GM21619 (cell line): ENCODE data around the gene CITED1.

Experiments used
- ATAC-seq: cut with Tn5 transposase; IDR thresholded peaks from one replicate; pipeline ENCODE4 v1.9.1; 2021; ENCODE audit not compliant: unreplicated experiment

The CITED1 gene

GRCh38 chrX:72309297-72310071 is 3.8 kb upstream of the CITED1 start:
- no peak for ATAC-seq

DNA sequence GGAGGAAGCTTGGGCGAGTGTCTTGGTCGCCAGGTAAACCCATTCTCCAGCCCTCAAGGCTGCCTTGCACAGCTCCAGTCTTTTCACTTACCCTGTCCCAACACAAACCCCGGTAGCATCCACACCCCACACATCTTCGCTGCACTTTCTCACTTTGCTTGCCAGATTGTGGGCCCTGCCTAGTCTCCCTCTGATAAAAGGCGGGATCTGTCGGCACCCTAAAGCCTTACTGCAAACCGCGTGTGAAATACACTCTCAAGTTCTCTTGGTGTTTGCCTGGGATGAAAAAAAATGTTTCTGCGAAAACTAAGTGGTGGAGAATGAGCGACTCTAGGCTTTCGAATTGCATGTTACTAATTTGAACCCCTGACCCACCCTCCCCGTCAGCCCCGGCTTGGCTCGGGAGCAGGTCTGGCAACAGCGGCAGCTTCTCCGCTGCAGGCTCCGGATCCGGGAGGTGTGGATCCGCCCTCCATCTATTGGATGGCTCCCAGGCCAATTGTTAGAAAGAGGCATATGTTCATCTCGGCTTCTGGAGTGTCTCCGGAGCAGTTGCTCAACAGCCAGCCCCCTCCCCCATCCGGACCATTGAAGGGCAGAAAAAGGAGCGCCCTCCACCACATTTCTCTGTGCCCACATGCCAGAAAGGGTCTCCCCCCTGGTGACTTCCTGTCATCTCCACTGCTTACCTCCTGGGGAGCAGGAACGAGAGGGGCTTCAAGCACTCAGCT is 3.0 kb upstream of the CITED1 start:
- ATAC-seq: no peak

DNA sequence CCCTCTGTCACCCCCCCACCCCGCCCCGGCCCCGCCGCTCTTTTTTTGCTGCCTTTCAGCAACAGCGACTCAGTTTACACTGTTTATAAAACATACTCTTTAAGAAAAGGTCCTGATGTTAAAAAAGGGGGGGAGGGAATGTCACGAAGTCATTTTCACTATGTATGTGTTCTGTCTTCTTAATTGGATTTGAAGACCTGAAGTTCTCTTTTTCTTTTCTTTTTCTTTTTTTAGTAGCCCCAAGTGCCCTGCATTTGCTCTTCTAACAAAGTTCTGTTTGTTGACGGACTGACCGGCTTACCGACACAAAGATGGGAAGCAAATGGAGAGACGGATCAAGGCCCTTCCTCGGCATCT is 2.5 kb upstream of the CITED1 start:
- ATAC-seq: no peak

DNA sequence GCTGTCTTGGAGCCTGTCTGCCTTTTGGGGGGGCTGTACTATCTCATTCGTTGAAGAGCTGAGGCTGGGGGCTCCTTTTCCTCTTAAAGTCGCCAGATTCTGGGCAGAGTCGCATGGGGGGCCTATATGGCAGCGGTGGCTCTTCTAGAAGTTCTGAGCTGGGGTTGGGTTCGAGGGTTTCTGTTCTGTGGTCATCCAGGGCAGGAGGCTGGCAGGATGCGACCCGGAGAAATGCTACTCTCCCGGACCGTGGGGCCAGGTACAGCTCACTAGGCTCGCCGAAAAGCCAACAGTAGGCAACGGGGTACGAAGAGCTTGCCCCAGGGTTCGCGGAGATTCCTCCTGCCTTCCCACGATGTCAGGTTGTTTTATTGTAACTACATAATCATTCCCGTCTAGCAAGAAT is 1.9 kb upstream of the CITED1 start:
- ATAC-seq: no peak

GRCh38 chrX:72306851-72307645 is 1.3 kb upstream of the CITED1 start:
- ATAC-seq: peak; percentile 51

DNA sequence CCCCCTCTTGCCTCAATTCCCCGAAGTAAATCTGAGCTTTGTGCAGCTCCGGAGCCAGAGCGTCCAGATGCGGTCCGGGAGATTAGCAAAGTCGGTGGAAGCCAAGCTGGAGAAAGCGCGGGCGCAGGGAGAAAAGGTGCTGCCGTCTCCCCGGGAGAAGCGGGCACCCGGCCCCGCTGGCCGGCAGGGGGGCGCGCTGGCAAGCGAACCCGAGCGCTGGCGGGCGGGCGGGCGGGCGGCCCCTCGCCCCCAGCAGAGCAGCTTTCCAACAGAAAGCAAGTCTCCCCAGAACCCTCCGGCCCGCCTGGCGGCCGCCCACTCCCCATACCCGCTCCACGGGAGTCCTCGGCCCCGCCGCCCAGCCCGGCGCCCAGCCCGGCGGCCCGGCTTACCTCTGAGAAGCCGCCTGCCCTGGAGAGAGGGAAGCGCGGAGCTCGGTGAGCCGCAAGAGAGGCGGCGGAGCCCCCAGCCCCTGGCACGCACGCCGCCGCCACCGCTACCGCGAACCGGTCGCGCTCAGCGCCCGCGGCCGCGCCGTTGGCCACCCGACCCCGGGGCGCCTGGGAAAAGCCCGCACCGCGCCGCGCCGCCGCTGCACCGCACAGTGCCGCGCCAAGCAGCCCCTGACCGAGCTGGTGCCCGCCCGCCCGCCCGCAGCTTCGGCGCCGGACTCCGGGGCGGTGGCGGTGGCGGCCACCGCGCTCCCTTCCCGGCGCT is 529 bp upstream of the CITED1 start:
- no peak for ATAC-seq

DNA sequence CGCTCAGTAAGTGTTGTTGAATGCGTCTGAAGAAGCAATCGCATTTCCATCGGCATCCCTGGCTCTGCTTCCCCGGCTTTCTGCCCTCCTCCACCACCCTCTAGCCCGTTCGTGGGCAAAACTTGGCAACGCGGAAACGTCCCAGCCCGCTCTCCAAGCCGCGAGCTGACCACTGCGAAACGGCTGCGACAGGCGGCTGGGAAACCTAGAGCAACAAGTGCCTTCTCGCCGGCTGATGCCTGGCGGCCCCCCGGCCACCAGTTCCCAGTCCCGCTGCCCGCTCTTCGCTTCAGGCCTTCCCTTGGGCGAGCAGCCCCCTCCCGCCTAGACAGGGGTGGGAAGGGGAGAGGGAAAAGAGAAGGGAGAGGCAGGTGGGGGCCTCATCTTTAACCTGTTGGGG is 837 bp downstream of the CITED1 start:
- no peak for ATAC-seq

DNA sequence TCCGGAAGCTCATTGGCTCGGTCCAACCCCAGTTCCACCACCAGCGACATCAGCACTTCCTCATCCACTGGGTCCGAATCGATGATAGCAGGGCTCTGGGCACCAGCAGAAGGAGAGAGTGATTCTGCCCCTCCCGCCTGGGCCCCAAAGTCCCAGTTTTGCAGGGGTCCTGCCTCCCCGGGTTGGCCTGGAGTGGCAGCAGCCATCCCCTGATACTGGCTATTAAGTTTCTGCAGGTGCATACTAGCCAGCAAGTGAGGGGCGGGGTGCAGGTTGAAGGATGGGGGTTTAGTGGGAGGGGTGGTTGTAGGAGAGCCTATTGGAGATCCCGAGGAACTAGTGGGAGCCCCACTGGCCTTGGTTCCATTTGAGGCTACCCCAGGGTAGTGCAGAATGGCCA is 3.9 kb downstream of the CITED1 start:
- ATAC-seq: no peak

DNA sequence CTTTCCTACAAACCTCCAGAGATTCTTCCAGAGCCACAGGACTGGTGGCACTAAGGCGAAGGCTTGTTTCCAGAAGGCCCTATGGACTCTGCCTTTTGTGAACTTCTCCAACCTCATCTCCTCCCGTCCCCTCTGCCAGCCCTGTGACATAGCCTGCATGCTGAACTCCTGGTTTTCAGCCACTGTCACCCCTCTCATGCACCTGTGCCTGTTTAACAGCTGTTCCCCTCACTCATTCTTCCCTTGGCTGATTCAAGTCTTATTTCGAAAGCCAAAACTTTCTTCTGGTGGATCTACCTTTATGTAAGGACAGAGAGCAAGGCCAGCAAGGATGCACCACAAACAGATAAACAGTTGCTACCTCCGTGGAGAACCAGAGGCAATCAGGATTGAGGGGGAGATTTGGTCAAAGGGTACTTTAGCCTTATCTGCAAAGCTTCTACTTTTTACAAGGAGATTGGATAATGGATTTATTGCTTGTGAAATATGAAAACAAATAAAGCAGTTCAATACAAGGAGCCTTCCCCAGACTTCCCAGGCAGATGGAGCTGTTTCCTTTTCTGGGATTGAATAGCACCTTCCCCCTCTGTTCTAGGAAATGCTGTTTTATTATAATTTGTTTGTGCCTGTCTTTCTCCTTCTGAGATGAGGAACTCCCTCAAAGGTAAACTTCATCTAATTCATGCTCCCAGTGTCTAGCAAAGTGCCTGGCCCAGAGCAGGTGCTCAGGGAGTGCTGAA is 5.7 kb downstream of the CITED1 start:
- no peak for ATAC-seq

DNA sequence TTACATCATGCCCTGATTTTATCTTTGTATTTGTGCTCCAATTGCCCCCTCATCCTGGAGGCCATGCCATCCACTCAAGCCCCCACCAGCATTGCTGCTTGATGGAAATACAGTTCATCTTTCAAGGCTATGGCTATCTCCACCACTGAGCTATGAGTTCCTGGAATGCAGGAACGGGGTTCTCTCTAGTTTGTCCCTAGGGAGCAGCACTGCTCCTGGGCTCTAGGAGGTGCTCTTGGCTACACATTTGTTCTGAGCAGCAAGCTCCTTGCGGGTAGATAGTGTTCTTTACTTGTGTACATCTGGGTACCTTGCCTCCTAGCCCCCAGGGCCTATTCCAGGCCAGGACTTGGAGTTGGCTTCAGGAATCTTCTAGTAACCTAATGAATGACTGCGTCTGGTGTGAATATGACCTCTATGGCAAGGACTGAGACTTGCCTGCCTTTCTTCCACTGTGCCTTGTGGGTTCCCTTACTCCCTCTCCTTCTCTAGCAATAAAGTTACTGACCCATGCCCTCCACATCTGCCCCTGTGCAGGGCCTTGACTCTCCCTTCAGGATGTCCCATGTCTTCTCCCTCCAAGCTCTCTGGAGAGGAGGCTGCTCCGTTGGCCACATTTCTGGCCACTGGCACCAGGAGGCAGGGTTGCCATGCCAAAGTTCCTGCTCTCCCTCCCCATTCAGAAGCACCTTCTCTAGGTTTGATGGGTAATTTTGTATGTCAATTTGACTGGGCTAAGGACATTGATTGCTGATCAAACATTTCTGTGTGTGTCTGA is 7.6 kb downstream of the CITED1 start:
- ATAC-seq: no peak

GRCh38 chrX:72296991-72297390 is 8.7 kb downstream of the CITED1 start:
- no peak for ATAC-seq

GRCh38 chrX:72295745-72296144 is 10.0 kb downstream of the CITED1 start:
- no peak for ATAC-seq

DNA sequence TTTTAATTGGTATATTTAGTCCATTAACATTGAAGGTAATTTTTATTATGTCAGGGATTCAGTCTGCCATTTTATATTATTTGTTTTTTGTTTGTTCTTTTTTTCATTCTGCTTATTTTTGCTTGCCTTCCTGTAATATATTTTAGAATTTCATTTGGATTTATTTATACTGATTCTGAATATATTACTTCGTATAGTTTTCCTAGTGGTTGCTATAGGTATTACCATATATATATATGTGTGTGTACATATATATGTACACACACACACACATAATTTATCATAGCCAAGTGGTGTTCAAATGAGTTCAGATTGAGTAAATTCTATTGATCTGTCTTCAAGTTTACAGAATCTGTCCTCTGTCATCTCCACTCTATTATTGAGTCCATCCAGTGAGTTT is 11.2 kb downstream of the CITED1 start:
- no peak for ATAC-seq

DNA sequence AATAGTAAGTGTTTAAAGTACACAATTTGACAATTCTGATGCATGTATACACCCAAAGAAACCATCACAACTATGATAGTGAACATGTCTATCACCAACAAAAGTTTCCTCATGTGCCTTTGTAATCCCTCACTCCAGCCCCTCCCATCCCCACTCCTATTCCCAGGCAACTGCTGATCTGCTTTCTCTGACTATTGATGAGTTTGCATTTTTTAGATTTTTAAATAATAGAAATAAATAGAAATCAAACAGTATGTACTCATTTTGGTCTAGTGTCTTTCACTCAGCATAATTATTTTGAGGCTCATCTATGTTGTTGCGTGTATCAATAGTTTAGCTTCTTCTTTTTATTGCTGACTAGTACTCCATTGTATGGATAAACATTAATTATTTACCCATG is 23.4 kb downstream of the CITED1 start:
- no peak for ATAC-seq

DNA sequence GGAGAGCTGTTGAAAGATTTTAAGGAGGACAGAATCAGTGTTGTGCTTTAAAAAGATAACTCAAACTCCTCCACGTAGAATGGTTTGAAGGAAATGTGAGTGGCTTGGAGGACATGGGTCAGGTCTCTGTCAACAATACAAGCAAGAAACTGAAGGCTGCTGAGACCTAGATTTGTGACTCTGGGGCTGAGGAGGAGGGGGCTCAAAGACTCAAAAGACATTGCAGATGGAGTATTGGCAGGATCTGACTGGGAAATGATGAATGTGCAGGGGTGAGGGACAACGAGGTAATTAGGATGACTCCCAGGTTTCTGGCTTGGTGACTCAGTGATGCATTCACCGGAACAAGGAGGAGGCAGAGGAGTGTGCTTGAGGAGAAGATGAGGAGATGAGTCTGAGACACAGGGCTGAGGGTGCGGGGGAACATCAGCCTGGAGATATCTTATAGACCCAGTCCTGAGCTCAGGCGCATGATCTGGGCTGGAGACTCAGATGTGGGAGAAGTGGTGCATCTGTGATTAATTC is 25.3 kb downstream of the CITED1 start:
- no peak for ATAC-seq

- ATAC-seq: peak; percentile 14
Observed at GRCh38 chrX:72276478-72276953, 29.2 kb downstream of the CITED1 start.

GRCh38 chrX:72274526-72274925 is 31.2 kb downstream of the CITED1 start:
- no peak for ATAC-seq

GRCh38 chrX:72273718-72274117 is 32.0 kb downstream of the CITED1 start:
- ATAC-seq: no peak

GRCh38 chrX:72272868-72273267 is 32.8 kb downstream of the CITED1 start:
- ATAC-seq: no peak
